AG10803 (cell line): ENCODE data around the gene GPX4.

Source experiments
- DNase-seq: peaks from one replicate; pipeline ENCODE4 v3.0.0; 2010; ENCODE audit warnings: low read depth
- H3K4me3 ChIP-seq: 2 replicates; pipeline ENCODE4 v1.5.1; 2011; ENCODE audit warnings: mild to moderate bottlenecking, low read length, control low read depth
- CTCF ChIP-seq: conservative IDR thresholded peaks from 2 replicates; pipeline ENCODE4 v1.5.1; 2011; ENCODE audit warnings: mild to moderate bottlenecking, low read length, control low read depth, inconsistent platforms

Gene GPX4

DNA sequence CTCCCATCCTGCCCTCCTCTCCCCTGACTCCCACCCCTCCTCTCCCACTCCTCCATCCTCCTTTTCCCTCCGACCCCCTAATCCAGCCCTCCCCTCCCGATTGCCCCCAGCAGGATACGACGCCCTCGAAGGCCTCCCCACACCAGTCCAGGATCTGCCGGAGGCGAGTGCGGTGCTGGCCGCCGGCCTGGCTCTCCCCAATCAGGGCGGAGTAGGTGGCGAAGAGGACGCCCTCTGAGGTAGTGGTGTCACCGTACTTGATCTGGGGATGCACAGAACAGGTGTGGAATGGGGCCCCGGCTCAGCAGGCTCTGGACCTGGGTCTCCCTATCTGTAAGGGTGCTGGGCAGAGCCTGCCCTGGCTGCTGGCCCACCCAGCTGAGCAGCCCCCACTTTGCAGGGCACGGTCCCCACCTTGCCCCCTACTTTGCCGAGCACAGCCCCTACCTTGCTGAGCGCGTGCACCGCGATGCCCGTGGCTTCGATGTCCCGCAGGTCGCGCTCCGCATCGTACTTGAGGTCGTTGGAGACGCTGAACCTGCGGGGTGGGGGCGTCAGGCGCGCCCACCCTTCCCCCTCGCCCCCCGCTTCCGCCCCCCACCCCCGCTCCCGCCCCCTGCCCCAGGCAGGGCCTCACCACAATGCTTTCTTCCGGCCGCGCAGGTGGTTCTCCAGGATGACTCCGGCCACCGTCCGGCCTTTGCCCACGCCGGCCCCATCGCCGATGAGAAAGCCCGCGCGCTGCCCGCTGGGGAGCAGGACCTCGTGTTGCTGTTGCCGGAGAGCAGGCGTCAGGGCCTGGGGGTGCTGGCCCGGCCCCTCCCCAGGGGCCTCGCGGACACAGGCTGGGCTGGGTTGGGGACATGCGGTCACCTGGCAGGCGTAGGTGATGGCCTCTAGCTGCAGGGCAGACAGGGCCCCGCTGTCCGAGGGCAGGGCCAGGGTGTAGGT is 18.5 kb downstream of the GPX4 start:
- no peak for TF ChIP-seq CTCF
- no peak for DNase-seq
- H3K4me3 ChIP-seq: no peak overlapping the region

GRCh38 chr19:1122972-1123363 is 19.2 kb downstream of the GPX4 start:
- peak; percentile 75 for DNase-seq
- TF ChIP-seq CTCF: no peak
- no peak overlapping the region for H3K4me3 ChIP-seq

DNA sequence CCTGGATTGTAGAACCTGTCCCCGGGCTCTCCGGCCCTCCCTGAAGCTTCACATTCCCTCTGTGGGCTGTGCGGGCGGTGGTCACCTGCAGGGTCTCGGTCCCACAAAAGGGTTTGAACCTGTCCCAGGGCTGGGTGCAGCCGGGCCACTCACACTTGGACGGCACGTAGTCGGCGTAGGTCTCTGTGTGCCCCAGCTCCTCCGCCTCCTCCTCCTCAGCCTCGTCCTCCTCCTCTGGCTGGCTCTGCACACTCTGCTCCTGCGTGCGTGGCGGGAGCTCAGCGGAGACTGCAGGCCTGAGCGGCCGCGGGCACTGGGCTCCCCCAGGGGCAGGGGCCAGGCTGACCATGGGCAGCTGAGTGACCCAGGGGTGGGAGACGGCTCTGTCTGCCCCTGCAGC is 19.6 kb downstream of the GPX4 start:
- no peak for DNase-seq
- no peak overlapping the region for H3K4me3 ChIP-seq
- no peak for TF ChIP-seq CTCF

- TF ChIP-seq CTCF: no peak
- no peak overlapping the region for H3K4me3 ChIP-seq
- no peak for DNase-seq
These were observed 20.3 kb downstream of the GPX4 start for GRCh38 chr19:1123885-1124677.

- TF ChIP-seq CTCF: no peak
- H3K4me3 ChIP-seq: no peak overlapping the region
- DNase-seq: no peak
These were observed 22.0 kb downstream of the GPX4 start for GRCh38 chr19:1125601-1126467.

GRCh38 chr19:1126984-1127760 is 23.4 kb downstream of the GPX4 start:
- DNase-seq: no peak
- H3K4me3 ChIP-seq: no peak overlapping the region
- no peak for TF ChIP-seq CTCF
